ENCODE data around the gene CALML3. TPM values are rescaled to one million over a fixed set of nuclear protein-coding genes. Genes with fewer than 3 reads are reported as not detected.

Gene CALML3
- total and polyA plus RNA-seq, 2 donors (not counting 3 experiments of a cell fraction or from before 2014, with no cell fraction given) = not detected

- Histone ChIP-seq H4K20me1 (replicated peaks; ENCODE audit: control insufficient read depth, extremely low read depth, insufficient read depth, low read length) (no peaks in the 10 kb centered on the region), H3K9me1 (replicated peaks; ENCODE audit: control insufficient read depth, extremely low read depth, insufficient read depth, low read length) (no peaks in the 10 kb centered on the region), H3K9ac (replicated peaks; ENCODE audit: extremely low read depth, insufficient read depth, low read length) (no peak overlapping the region), H2AFZ (ENCODE audit: low read depth, low read length) (no peak overlapping the region), H3K4me2 (ENCODE audit: insufficient read depth, low read length) (no peak overlapping the region), H3K27ac (ENCODE audit: insufficient read depth, low read depth, low read length) (no peak overlapping the region), H3K36me3 (ENCODE audit: control insufficient read depth in 2 of 2, extremely low read depth in 1 of 2, insufficient read depth in 2 of 2, low read length in 2 of 2) (no peaks in the 10 kb centered on the region), H3K27me3 (ENCODE audit: control insufficient read depth in 2 of 2, insufficient read depth in 2 of 2, low read length in 2 of 2) (no peaks in the 10 kb centered on the region), H3K79me2 (ENCODE audit: control insufficient read depth, insufficient read depth, low read length) (no peaks in the 10 kb centered on the region), H3K4me1 (ENCODE audit: control insufficient read depth, extremely low read depth, insufficient read depth, low read length) (peaks cover 48% of the 10 kb centered on the region), H3K9me3 (replicated peaks; ENCODE audit: control insufficient read depth, insufficient read depth, low read length) (no peaks in the 10 kb centered on the region), H3K4me3 (replicated peaks in 1 of 3; ENCODE audit: insufficient read depth in 1 of 3, low read depth in 1 of 3, low read length in 3 of 3) (no peak overlapping the region)
- TF ChIP-seq MYC (IDR thresholded peaks at IDR 0.05; ENCODE audit: low read depth, low read length) (no peak), JUN (IDR thresholded peaks at IDR 0.05; ENCODE audit: borderline replicate concordance, insufficient read depth, insufficient read length, low read depth) (no peak), FOS (IDR thresholded peaks at IDR 0.05; ENCODE audit: borderline replicate concordance, insufficient read depth, low read length) (no peak), GATA2 (IDR thresholded peaks at IDR 0.05; ENCODE audit: insufficient read depth, insufficient read length, low read depth, low read length) (no peak), CTCF (IDR thresholded peaks at IDR 0.05; ENCODE audit: extremely low read depth in 1 of 2, insufficient read depth in 1 of 2, low read depth in 1 of 2, low read length in 2 of 2) (no peak), MAX (IDR thresholded peaks at IDR 0.05; ENCODE audit: insufficient read depth, insufficient read length) (no peak), EZH2 (IDR thresholded peaks at IDR 0.05; ENCODE audit: borderline replicate concordance, low read depth, low read length, severe bottlenecking) (no peak)
- ChIA-PET POLR2A (no interaction called here), CTCF (no interaction called here)
- FAIRE-seq (no peak), DNase-seq (ENCODE audit: low read depth, low spot score) (no peak)
- intact Hi-C loops (cut with micrococcal nuclease) = no loop called here
- dilution Hi-C loops (cut with MboI; ENCODE audit: extremely low pct_ligation_motif_present, low sequenced_read_pairs) = no loop called here
- no TSS peak for BruUV-seq (replicated peaks)
Observed at GRCh38 chr10:5551531-5552375, 27.0 kb downstream of the CALML3 start.
